Umbilical cord (tissue), 2 donors: ENCODE results near the gene ABHD14A. TPM values are rescaled to one million over a fixed set of nuclear protein-coding genes. Genes with fewer than 3 reads are reported as not detected.

ENCODE experiments used
- DNase-seq: peaks from one replicate; pipeline ENCODE4 v3.0.0-alpha.2; 2015; ENCODE audit warnings: low spot score
- total RNA-seq: library from RNA; depleted of rRNA; stranded (reverse); fragments of >200 nt; gene quantifications from one replicate; pipeline ENCODE4 v1.2.3, GENCODE V29; 2014; ENCODE audit warnings: low replicate concordance; ENCODE audit not compliant: insufficient read depth

ABHD14A gene
- total RNA-seq, 1 donor from 2014 or later = 8.9 TPM

GRCh38 chr3:51940648-51941462, 34.0 kb upstream of the ABHD14A start:
- DNase-seq = no peak

- no peak for DNase-seq
These were observed 33.4 kb upstream of the ABHD14A start for GRCh38 chr3:51941463-51941797.

- peak; percentile 100 for DNase-seq
These were observed 32.9 kb upstream of the ABHD14A start, which contains the start of the genes PARP3 and RRP9 for GRCh38 chr3:51941798-51942602. Gene PARP3, plus strand, starts transcription at chr3:51942363. Its CDS starts 993 bp downstream, at chr3:51943356. Gene RRP9, minus strand, starts transcription at chr3:51941904. Its CDS starts 37 bp downstream, at chr3:51941867.

GRCh38 chr3:51942603-51943450, 32.0 kb upstream of the ABHD14A start:
- peak; percentile 43 for DNase-seq

GRCh38 chr3:51943451-51944391, 31.1 kb upstream of the ABHD14A start:
- DNase-seq = no peak

GRCh38 chr3:51944451-51945021, 30.3 kb upstream of the ABHD14A start:
- DNase-seq = no peak

- DNase-seq = no peak
These were observed 29.6 kb upstream of the ABHD14A start for GRCh38 chr3:51945031-51945840.

GRCh38 chr3:51945926-51946705, 28.7 kb upstream of the ABHD14A start:
- no peak for DNase-seq

- DNase-seq = no peak
These were observed 28.1 kb upstream of the ABHD14A start for GRCh38 chr3:51946796-51947195.

- DNase-seq = no peak
These were observed 27.5 kb upstream of the ABHD14A start for GRCh38 chr3:51947215-51947900.

GRCh38 chr3:51948016-51948580, 26.8 kb upstream of the ABHD14A start:
- no peak for DNase-seq

GRCh38 chr3:51949121-51949520, 25.7 kb upstream of the ABHD14A start:
- DNase-seq = no peak

- DNase-seq = no peak
These were observed 24.0 kb upstream of the ABHD14A start for GRCh38 chr3:51950899-51951298.

GRCh38 chr3:51953445-51953844, 21.4 kb upstream of the ABHD14A start:
- DNase-seq = no peak

GRCh38 chr3:51954105-51954504, 20.8 kb upstream of the ABHD14A start:
- DNase-seq = no peak

- DNase-seq = no peak
These were observed 20.2 kb upstream of the ABHD14A start for GRCh38 chr3:51954713-51955112.

GRCh38 chr3:51955175-51955892, 19.5 kb upstream of the ABHD14A start, which contains the start of gene GPR62:
Gene GPR62, plus strand, starts transcription at chr3:51955381. Its CDS starts 272 bp downstream, at chr3:51955653.
- DNase-seq = no peak
